ENCODE data around the gene ALDH1L1. TPM values are rescaled to one million over a fixed set of nuclear protein-coding genes. Genes with fewer than 3 reads are reported as not detected.

Gene ALDH1L1
- total RNA-seq = not detected
- not detected for polyA plus RNA-seq
- 0 to 0.17 (median 0.03) reads per million in 6 experiments for total RNA-seq

DNA sequence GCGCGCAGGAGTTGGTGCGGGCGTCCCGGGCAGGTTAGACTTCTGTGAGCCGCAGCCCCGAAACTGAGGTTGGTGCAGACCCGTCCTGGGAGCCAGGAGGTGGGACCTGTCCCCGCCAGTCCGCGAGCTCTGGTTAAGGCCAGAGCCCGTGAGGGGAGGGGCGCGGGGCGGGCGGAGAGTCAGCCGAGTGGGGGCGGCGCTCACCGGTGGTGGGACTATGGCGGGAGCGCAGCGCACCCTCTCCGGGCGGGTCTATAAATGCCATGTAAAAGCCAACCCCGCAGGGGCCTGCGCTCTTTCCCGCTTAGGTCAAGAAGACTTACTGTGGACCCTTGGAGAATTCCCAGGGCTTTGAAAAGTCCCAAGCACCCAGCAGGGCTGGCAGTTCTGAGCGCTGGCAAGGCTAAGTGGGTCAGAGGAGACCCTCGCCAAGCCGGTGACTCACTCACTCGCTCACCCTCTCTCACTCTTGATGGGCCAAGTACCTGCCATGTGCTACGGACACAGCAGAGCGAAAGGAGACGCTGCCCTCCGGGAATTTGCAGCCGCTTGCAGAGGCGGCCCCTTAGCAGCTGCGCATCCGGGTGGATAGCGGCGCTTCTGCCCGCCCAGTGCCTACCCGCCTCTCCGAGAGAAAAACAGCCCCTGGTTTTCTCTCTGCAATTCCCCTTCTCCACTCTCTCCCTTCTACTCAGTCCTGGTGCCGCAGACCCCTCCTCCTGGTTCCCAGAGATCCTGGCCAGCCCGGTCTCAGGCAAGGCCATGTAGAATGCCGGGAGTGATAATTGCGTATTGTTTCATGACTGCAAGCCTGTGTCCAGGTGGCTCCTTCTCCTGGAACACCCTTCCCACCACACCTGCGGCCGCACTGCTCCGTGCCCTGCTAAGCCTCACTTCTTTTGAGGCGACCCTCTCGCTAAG, at the start of gene ALDH1L1:
ALDH1L1 (minus strand) TSS at position 110 of the 921 bp plus-strand sequence. CDS start 19,607 bp downstream, outside the sequence.
- ATAC-seq = no peak
- no peak for DNase-seq
- H3K27me3 Mint-ChIP-seq = peaks cover 20 to 43% (median 32%) of the 10 kb centered on the region in 5 donors
- POLR2A ChIA-PET = no interaction called here
- H3K36me3 Mint-ChIP-seq = no peaks in the 10 kb centered on the region
- H3K9me3 Mint-ChIP-seq = peaks cover 0 to 3% (median 0%) of the 10 kb centered on the region in 9 donors
- peaks cover 0 to 6% (median 5%) of the 10 kb centered on the region in 4 donors for H3K4me1 Mint-ChIP-seq
- no peak within 1 kb of the TSS for H3K27ac Mint-ChIP-seq
- H3K4me3 Mint-ChIP-seq = peak within 1 kb of the TSS in 5 of 10 donors; percentile 5 to 49 (median 41)

DNA sequence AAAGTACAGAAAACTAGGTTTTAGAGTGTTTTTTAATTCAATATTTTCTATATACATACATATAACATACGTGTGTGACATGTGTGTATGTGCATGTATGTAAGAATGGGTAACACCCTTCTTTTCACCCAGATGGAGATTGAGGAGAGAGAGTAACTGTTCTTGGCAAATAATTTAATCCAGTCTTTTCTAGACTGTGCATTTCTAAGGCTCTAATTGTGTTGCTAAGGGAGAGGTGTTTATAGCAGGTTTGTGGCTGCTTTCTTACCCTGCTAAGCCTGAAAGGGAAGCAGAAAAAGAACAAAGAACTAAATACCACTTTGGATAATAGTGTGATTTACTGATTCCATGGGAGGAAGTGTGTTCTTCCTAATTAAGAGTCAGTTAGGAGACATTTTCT, 46.0 kb upstream of the ALDH1L1 start:
- DNase-seq (no peak), ATAC-seq (no peak)
- H3K4me1 Mint-ChIP-seq = no peaks in the 10 kb centered on the region
- POLR2A ChIA-PET = no interaction called here
- H3K36me3 Mint-ChIP-seq = no peaks in the 10 kb centered on the region
- peaks cover 3 to 27% (median 7%) of the 10 kb centered on the region in 5 donors for H3K27me3 Mint-ChIP-seq
- H3K27ac Mint-ChIP-seq = no peak overlapping the region
- H3K4me3 Mint-ChIP-seq = no peak overlapping the region
- H3K9me3 Mint-ChIP-seq = peaks cover 0 to 17% (median 5%) of the 10 kb centered on the region in 9 donors

DNA sequence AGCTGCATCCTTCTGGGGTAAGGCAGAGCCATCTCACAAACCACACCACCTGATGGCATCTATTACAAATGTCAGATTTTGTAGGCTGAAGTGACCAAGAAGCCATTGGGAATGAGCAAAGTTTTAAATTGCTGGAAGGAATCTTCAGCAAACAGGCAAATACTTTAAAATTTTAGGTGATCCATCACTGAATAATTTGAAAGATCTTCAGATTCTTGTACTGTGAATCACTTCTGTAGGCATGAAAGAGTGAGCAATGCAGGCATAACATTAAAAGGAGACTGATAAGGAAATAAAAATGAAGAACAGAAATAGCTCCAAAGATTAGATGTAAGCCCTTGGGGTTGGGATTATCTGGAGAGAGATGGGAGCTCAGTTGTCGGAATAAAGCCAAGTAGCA, 36.0 kb upstream of the ALDH1L1 start:
- POLR2A ChIA-PET = no interaction called here
- no peak overlapping the region for H3K4me3 Mint-ChIP-seq
- no peak for DNase-seq
- peaks cover 2 to 13% (median 10%) of the 10 kb centered on the region in 4 donors for H3K4me1 Mint-ChIP-seq
- H3K9me3 Mint-ChIP-seq = peaks cover 0 to 18% (median 3%) of the 10 kb centered on the region in 9 donors
- H3K27ac Mint-ChIP-seq = no peak overlapping the region
- H3K27me3 Mint-ChIP-seq = peaks cover 32 to 83% (median 52%) of the 10 kb centered on the region in 5 donors
- H3K36me3 Mint-ChIP-seq = peaks cover 0 to 7% (median 0%) of the 10 kb centered on the region in 3 donors
- no peak for ATAC-seq

DNA sequence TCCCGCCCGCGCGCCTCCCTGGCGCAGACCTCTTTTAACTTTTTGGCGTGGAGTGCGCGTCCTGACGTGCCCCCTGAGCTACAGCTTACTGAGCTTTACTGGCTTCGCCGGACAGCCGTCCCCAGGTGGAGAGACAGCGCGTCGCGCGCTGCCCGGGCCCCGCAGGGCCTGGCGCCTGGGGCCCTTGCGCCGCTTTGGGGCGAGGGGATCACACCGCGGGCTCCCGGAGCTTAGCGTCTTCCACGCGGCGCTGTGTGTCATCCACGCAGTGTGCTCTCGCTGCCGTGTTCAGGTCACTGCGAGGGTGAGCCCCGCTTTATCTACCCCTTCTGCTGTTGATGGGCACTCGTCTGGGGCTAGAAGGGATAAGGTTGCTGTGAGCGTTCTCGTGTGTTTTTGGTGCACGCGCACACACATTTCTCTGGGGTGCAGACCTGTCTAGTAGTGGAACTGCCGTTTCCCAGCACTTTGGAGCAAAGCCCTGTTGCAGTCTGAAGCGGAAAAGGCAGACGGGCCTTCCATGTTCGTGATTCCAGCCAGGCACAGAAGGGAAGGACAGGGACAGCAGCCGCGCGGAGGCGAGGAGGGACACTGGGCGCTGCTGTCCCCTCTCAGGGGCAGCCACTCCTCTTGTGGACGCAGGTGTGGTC, 33.1 kb upstream of the ALDH1L1 start:
- no peaks in the 10 kb centered on the region for H3K36me3 Mint-ChIP-seq
- H3K27ac Mint-ChIP-seq = no peak overlapping the region
- H3K4me3 Mint-ChIP-seq = peak overlapping the region in 6 of 10 donors; percentile 19 to 61 (median 34)
- peaks cover 0 to 5% (median 0%) of the 10 kb centered on the region in 9 donors for H3K9me3 Mint-ChIP-seq
- peaks cover 39 to 96% (median 57%) of the 10 kb centered on the region in 5 donors for H3K27me3 Mint-ChIP-seq
- peaks cover 2 to 13% (median 10%) of the 10 kb centered on the region in 4 donors for H3K4me1 Mint-ChIP-seq
- ATAC-seq (no peak), DNase-seq (no peak)
- POLR2A ChIA-PET = no interaction called here

DNA sequence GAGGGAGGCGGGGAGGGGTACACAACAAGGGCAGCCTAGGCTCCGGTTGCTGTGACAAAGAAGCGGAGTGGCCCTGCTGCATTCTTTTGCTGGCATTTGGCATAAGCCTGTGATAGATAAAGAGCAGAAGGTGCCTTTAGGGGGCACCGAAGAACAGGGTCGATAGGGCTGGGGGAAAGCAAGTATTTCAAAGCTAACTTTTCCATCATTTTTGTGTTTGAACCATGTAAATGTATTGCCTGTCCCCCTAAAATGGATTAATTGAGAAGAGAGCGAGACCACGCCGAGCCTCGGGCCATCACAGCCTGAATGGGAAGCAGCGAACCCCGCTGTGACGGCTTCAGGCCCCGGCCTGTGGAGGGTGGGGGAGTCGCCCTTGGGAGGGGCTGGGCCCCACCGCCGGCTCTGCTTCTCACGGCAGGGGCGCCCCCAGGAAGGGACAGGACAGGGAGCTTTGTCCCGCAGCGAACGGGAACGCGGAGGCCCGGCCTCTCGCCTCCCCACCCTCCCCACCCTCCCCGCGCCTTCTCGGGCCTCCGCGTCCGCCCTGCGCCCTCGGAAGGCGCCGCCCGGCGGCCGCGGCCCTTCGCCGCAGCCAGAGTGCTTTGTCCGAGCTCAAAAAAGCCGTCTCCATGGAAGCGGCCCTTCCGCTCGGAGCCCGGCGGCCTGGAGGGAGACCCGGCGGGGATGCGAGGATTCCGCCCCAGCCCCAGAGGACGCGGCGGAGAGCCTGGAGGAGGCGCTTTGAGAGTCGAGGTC, 32.4 kb upstream of the ALDH1L1 start:
- ATAC-seq = no peak
- H3K36me3 Mint-ChIP-seq = no peaks in the 10 kb centered on the region
- peak overlapping the region in 9 of 10 donors; percentile 76 to 88 (median 84) for H3K4me3 Mint-ChIP-seq
- peaks cover 2 to 13% (median 10%) of the 10 kb centered on the region in 4 donors for H3K4me1 Mint-ChIP-seq
- no peak overlapping the region for H3K27ac Mint-ChIP-seq
- POLR2A ChIA-PET = no interaction called here
- H3K9me3 Mint-ChIP-seq = no peaks in the 10 kb centered on the region
- H3K27me3 Mint-ChIP-seq = peaks cover 42 to 98% (median 58%) of the 10 kb centered on the region in 5 donors
- DNase-seq = no peak

DNA sequence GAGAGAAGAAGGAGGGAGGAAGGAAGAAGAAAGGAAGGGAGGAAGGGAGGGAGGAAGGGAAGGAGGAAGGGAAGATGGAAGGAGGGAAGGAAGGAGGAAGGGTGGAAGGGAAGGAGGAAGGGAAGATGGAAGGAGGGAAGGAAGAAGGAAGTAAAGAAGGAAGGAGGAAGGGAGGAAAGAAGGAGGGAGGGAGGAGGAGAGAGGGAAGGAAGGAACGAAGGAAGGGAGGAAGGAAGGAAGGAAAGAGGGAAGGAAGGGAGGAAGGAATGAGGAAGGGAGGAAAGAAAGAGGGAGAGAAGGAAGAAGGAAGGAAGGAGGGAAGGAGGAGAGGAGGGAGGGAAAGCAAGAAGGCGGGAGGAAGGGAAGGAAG, 31.8 kb upstream of the ALDH1L1 start:
- H3K4me1 Mint-ChIP-seq = peaks cover 2 to 13% (median 10%) of the 10 kb centered on the region in 4 donors
- DNase-seq (no peak), ATAC-seq (no peak)
- POLR2A ChIA-PET = no interaction called here
- H3K27ac Mint-ChIP-seq = no peak overlapping the region
- peaks cover 42 to 94% (median 56%) of the 10 kb centered on the region in 5 donors for H3K27me3 Mint-ChIP-seq
- H3K4me3 Mint-ChIP-seq = peak overlapping the region in 5 of 10 donors; percentile 55 to 87 (median 81)
- no peaks in the 10 kb centered on the region for H3K36me3 Mint-ChIP-seq
- H3K9me3 Mint-ChIP-seq = no peaks in the 10 kb centered on the region

DNA sequence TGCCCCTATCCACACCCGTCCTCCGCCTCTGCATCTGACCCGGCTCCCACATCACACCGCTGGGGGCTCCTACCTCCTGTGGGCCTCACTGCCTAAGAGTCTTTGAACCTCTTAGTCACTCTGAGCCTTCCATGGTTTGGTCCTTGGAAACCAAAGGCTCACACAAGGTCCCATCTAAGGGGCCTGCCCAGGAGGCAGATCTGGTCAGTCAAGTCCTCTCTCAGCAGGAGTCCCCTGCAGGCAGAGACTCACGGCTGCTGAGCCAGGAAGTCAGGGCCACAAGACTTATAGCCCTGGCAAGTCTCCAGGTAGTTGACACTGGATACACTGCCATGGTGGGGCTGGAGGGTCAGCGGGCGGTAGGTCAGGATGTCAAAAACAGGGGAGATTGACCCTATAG, 31.2 kb upstream of the ALDH1L1 start:
- Mint-ChIP-seq H3K4me1 (peaks cover 2 to 13% (median 10%) of the 10 kb centered on the region in 4 donors), H3K9me3 (no peaks in the 10 kb centered on the region), H3K4me3 (peak overlapping the region in 6 of 10 donors; percentile 45 to 81 (median 56)), H3K27ac (no peak overlapping the region), H3K27me3 (peaks cover 41 to 87% (median 51%) of the 10 kb centered on the region in 5 donors), H3K36me3 (no peaks in the 10 kb centered on the region)
- DNase-seq (no peak), ATAC-seq (no peak)
- POLR2A ChIA-PET = no interaction called here

DNA sequence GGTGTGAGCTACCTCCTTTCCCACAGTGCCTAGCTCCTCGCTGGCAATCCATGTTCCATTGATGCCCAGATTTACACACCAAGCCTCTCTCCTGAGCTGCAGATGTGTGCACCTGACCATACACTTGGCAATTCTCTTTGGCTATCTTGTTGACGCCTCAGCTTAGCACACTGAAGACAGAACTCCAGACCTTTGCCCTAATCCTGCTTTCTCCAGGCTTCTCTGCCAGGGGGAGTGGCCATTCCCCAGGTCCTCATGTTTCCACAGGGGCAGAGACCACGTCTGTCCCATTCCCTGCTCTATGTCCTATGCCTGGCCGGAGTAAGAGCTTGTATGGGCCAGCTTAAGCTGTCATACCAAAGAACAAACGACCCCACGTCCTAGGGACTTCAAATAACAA, 30.2 kb upstream of the ALDH1L1 start:
- H3K4me3 Mint-ChIP-seq = no peak overlapping the region
- ATAC-seq = no peak
- H3K9me3 Mint-ChIP-seq = no peaks in the 10 kb centered on the region
- peaks cover 2 to 13% (median 10%) of the 10 kb centered on the region in 4 donors for H3K4me1 Mint-ChIP-seq
- no peak for DNase-seq
- no peaks in the 10 kb centered on the region for H3K36me3 Mint-ChIP-seq
- peaks cover 34 to 78% (median 45%) of the 10 kb centered on the region in 5 donors for H3K27me3 Mint-ChIP-seq
- POLR2A ChIA-PET = no interaction called here
- no peak overlapping the region for H3K27ac Mint-ChIP-seq

DNA sequence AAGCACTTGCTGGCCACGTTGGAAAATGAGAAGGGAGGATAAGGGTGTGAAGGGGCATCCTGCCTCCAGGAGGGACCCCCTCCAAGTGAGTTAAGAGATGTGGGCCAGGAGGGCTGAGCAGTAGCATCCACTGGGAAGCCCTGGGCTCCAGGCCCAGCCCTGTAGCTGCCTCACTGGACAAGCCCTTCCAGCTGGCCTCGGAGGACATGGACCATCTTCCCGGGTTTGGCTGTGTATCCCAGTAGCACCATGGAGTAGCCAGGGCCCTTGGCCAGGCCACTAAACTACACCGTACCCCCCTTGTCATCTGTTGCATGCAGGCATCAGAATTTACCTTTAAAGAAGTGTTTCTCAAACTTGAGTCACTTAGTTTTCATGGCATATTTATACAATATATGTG, 29.4 kb upstream of the ALDH1L1 start:
- no peak overlapping the region for H3K27ac Mint-ChIP-seq
- ATAC-seq (no peak), DNase-seq (no peak)
- no peak overlapping the region for H3K4me3 Mint-ChIP-seq
- POLR2A ChIA-PET = no interaction called here
- H3K4me1 Mint-ChIP-seq = peaks cover 2 to 13% (median 10%) of the 10 kb centered on the region in 4 donors
- no peaks in the 10 kb centered on the region for H3K9me3 Mint-ChIP-seq
- peaks cover 34 to 76% (median 41%) of the 10 kb centered on the region in 5 donors for H3K27me3 Mint-ChIP-seq
- H3K36me3 Mint-ChIP-seq = no peaks in the 10 kb centered on the region

DNA sequence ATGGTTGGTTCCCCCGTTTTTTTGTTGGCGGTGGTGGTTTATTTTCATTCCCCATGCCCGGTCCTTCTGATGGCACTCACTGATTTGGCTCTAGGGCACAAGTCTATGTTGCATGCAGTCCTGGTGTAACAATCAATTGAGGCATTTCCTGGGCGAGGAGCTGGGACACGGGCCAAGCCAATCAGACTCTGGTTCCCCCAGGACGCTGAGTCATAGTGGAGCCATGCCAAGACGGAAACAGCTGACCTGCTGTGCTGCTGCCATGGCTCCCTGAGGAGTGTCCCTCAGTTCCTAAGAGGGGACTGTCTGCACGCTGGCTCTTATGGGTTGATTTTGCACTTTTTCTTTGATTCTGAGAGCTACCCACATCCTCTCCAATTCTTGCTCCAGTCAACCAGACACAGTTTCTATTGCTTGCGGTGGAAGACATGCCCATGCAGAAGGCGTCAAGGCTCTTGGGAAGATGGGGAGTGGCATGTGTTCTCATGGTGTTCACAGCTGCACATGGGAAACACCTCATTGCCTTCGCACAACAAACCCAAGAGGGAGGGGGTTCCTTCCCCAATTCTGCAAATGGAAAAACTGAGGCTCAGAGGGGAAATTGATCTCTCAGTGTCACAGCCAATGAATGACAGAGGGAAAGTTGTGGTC, 28.3 kb upstream of the ALDH1L1 start:
- Mint-ChIP-seq H3K9me3 (no peaks in the 10 kb centered on the region), H3K36me3 (no peaks in the 10 kb centered on the region), H3K27me3 (peaks cover 31 to 76% (median 40%) of the 10 kb centered on the region in 5 donors), H3K4me1 (peaks cover 2 to 13% (median 9%) of the 10 kb centered on the region in 4 donors), H3K27ac (no peak overlapping the region), H3K4me3 (no peak overlapping the region)
- DNase-seq (no peak), ATAC-seq (no peak)
- POLR2A ChIA-PET = no interaction called here

DNA sequence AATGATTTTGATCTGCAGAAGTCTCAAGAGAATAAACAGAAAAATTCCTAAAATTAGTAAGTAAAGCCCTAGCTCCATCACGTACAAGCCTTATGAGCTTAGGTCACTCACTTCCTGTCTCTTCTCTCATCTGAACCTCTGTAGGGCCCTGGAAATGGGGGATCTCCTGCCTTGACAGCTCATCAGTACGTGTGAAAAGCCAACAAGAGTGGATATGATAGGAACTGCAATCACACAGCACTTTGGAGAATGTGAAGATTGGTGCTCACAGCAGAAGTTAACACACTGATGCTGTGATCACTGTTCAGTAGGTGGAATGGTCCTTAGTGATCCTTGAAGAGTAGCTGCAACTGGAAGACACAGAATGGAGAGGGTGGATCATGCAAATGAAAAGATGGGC, 27.8 kb upstream of the ALDH1L1 start:
- no peaks in the 10 kb centered on the region for H3K9me3 Mint-ChIP-seq
- H3K27me3 Mint-ChIP-seq = peaks cover 28 to 75% (median 37%) of the 10 kb centered on the region in 5 donors
- H3K27ac Mint-ChIP-seq = no peak overlapping the region
- no peak overlapping the region for H3K4me3 Mint-ChIP-seq
- DNase-seq = no peak
- POLR2A ChIA-PET = no interaction called here
- H3K36me3 Mint-ChIP-seq = no peaks in the 10 kb centered on the region
- ATAC-seq = no peak
- H3K4me1 Mint-ChIP-seq = peaks cover 2 to 13% (median 6%) of the 10 kb centered on the region in 4 donors

DNA sequence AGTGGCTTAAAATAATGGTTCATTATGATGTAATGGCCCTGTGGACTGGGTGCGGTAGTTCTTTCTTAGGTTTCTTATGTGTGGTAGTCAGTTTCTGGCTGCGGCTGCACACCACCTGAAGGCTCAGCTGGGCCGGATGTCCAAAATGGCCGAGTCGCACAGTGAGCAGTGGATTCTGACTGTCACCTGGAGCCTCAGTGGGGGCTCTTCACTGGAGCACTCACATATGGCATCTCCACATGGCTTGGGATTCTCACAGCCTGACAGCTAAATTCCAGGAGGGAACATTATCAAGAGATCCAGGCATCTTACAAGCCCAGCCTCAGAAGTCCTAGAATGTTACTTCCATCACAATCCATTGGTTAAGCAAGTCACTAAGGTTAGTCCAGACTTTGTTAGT, 26.8 kb upstream of the ALDH1L1 start:
- H3K4me3 Mint-ChIP-seq = no peak overlapping the region
- DNase-seq (no peak), ATAC-seq (no peak)
- H3K9me3 Mint-ChIP-seq = no peaks in the 10 kb centered on the region
- no peak overlapping the region for H3K27ac Mint-ChIP-seq
- POLR2A ChIA-PET = no interaction called here
- peaks cover 26 to 76% (median 35%) of the 10 kb centered on the region in 5 donors for H3K27me3 Mint-ChIP-seq
- H3K36me3 Mint-ChIP-seq = no peaks in the 10 kb centered on the region
- peaks cover 0 to 6% (median 2%) of the 10 kb centered on the region in 4 donors for H3K4me1 Mint-ChIP-seq

All from naive thymus-derived CD8-positive, alpha-beta T cell (primary cell).